Ovary (tissue), 9 donors: Measurements from ENCODE around the gene BID. TPM values are rescaled to one million over a fixed set of nuclear protein-coding genes. Genes with fewer than 3 reads are reported as not detected.

Experiments used
- DNase-seq, 5 donors: peaks; one replicate each; pipeline ENCODE4 v3.0.0-alpha.2; 2019 to 2020
- H3K27ac ChIP-seq, 2 donors: fragments of 200-600 bp; one replicate each; pipeline versions ENCODE4 v1.5.1 to v1.8.0; 2019 to 2022
- H3K27me3 ChIP-seq: fragments of 200-600 bp; one replicate; pipeline ENCODE4 v1.8.0; 2022
- H3K36me3 ChIP-seq: fragments of 200-600 bp; sonication (generic); one replicate; pipeline ENCODE4 v1.5.1; 2019
- H3K4me1 ChIP-seq: one replicate; pipeline ENCODE4 v1.8.1; 2013; ENCODE audit warnings: mild to moderate bottlenecking, moderate library complexity; ENCODE audit not compliant: insufficient read depth
- H3K4me3 ChIP-seq: fragments of 200-600 bp; sonication (generic); one replicate; pipeline ENCODE4 v1.5.1; 2017
- H3K9me3 ChIP-seq, 2 donors: fragments of 200-600 bp in 1 of 2; sonication (generic) in 1 of 2; one replicate each; pipeline versions ENCODE4 v1.5.1 to v1.8.1; 2013 to 2019; ENCODE audit warnings: mild to moderate bottlenecking in 1 of 2, moderate library complexity in 1 of 2
- EP300 ChIP-seq: sonication (generic); formaldehyde crosslinking; IDR thresholded peaks from one replicate; pipeline ENCODE4 v1.6.1; 2017; ENCODE audit warnings: antibody characterized with exemption
- POLR2A ChIP-seq: fragments of 450-650 bp; IDR thresholded peaks from one replicate; pipeline ENCODE4 v1.6.1; 2017; ENCODE audit warnings: antibody characterized with exemption, mild to moderate bottlenecking, moderate library complexity
- WGBS, 3 donors: extraction: QIAGEN DNeasy Blood & Tissue Kit in 1 of 3; methylation state at CpG; one replicate each; pipeline versions ENCODE4 v1.1.5 to v1.1.7; 2013 to 2017; 5-methylcytosine and 5-hydroxymethylcytosine counted together
- intact Hi-C, 4 donors: fragments of 100-400 bp; cut with DNase I; formaldehyde crosslinking; loops; one replicate each; pipeline versions ENCODE4 v1.11.0 to v1.15.1; 2022 to 2023
- polyA plus RNA-seq, 2 donors: library from polyadenylated mRNA; stranded (reverse); fragments of 200-250 nt in 1 of 2; fragments of 350-450 nt in 1 of 2; fragmentation: Illumina TruSeq in 1 of 2; extraction: RNeasy Lipid Tissue Mini Kit (QIAGEN cat#74804) in 1 of 2; gene quantifications; one replicate each; pipeline ENCODE4 v1.2.3, GENCODE V29; 2013 to 2014
- total RNA-seq, 7 donors: library from RNA; depleted of rRNA in 2 of 7; stranded (reverse); fragments of >200 nt in 2 of 7; fragmentation: NEBNext Ultra II Directional in 3 of 7; extraction: Animal tissue kit (Norgen Biotek cat#: 25700) in 3 of 7; gene quantifications; one replicate each; pipeline versions ENCODE4 v1.1.0 to v1.2.4, GENCODE V29; 2016 to 2023
- TF ChIP-seq, protein P1 (sequence below), 3 donors: fragments of 450-650 bp in 2 of 3; fragments of 200-600 bp in 1 of 3; IDR thresholded peaks; one replicate each; pipeline versions ENCODE4 v1.5.1 to v1.8.0; 2016 to 2022; ENCODE audit warnings: antibody characterized with exemption in 3 of 3, mild to moderate bottlenecking in 1 of 3
- donor health status: DM: no; HTN: no; CAD: no; lungs with moderate emphysema.
- donor health status: DM: no; HTN: no; CAD: no.
- donor health status: Bipolar disorder and iron deficiency.
- donor health status: DM: yes; HTN: yes; CAD: no.
- donor health status: DM: no; HTN: no; CAD: no.
- donor health status: DM: yes; HTN: yes; CAD: no.

BID gene
- total and polyA plus RNA-seq, 9 donors = 3.2 to 13.8 (median 6.1) TPM

DNA sequence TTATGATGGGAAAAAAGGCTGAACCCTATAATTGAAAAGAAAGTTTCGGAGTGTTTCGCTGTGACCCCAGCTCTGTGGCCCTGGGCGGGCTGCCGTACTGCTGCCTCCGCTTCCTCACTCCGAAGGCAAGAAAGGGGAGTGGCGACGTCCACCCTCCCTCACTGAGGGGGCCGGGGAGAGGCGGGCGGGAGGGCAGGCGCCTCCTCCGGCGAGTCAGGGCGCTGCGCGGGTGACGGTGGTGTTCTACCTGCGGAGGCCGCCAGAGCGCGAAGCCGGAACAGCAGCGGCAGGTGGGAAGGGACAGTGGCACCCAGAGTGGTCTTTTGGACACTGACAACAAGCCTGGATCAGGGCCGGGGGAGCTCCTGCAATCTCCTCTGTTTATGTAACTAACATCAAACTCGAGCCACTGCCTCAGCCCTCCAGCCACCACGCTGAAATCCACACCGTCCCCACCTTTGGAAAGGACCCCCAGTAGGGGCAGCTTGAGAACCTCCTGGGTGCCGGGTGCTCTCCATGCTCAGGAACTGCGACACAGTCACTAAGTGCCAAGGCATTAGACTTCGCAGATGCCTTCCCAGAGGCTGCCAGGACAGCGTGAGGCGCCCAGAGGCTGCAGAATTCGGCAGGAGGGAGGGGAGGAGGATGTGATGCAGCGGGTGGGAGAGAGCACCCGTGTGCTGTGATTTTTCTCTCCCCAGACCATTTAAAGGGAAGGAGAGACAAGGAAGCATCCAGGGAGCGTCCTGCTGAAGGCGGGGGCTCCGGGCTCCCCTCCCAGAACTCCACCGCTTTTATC lies 25.5 kb downstream of the BID start:
- H3K9me3 ChIP-seq = no peaks in the 10 kb centered on the region
- H3K27me3 ChIP-seq = no peaks in the 10 kb centered on the region
- 69 to 83% (median 72%) methylated on average over 40 of the region's 40 CpGs for WGBS, 3 donors
- TF ChIP-seq, protein P1, sequence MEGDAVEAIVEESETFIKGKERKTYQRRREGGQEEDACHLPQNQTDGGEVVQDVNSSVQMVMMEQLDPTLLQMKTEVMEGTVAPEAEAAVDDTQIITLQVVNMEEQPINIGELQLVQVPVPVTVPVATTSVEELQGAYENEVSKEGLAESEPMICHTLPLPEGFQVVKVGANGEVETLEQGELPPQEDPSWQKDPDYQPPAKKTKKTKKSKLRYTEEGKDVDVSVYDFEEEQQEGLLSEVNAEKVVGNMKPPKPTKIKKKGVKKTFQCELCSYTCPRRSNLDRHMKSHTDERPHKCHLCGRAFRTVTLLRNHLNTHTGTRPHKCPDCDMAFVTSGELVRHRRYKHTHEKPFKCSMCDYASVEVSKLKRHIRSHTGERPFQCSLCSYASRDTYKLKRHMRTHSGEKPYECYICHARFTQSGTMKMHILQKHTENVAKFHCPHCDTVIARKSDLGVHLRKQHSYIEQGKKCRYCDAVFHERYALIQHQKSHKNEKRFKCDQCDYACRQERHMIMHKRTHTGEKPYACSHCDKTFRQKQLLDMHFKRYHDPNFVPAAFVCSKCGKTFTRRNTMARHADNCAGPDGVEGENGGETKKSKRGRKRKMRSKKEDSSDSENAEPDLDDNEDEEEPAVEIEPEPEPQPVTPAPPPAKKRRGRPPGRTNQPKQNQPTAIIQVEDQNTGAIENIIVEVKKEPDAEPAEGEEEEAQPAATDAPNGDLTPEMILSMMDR (IDR thresholded peaks at IDR 0.05) = no peak
- TF ChIP-seq EP300 (no peak), POLR2A (no peak)
- intact Hi-C loops = no loop called here
- no peaks in the 10 kb centered on the region for H3K36me3 ChIP-seq
- H3K4me1 ChIP-seq = peaks cover 6% of the 10 kb centered on the region
- H3K4me3 ChIP-seq = no peak overlapping the region
- no peak overlapping the region for H3K27ac ChIP-seq
- no peak for DNase-seq

DNA sequence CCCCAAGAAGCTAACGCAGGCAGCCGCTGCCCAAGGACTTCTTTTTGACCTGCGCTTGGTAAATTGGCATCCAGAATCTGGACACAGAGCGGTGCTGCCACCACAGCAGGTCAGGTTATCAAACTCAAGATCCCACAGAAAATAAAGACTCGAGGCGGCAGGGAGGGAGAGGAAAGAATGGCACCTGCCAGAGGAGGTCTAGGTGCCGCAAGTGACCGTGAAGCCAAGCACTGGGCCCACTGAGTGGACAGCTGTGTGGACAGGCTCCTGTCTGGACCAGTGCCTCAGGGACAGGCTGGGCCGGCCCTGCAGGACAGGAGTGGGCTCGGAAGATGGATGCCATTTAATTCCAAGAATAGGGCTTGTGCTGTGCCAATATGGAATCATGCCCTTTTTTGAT lies 27.4 kb downstream of the BID start:
- Histone ChIP-seq H3K27ac (no peak overlapping the region), H3K4me3 (no peak overlapping the region), H3K36me3 (no peaks in the 10 kb centered on the region), H3K27me3 (no peaks in the 10 kb centered on the region), H3K9me3 (no peaks in the 10 kb centered on the region), H3K4me1 (peaks cover 9% of the 10 kb centered on the region)
- DNase-seq = no peak
- intact Hi-C loops = no loop called here
- 94 to 98% (median 95%) methylated on average over 10 of the region's 10 CpGs for WGBS, 3 donors
- TF ChIP-seq, protein P1 (IDR thresholded peaks at IDR 0.05) = no peak
- TF ChIP-seq POLR2A (no peak), EP300 (no peak)

DNA sequence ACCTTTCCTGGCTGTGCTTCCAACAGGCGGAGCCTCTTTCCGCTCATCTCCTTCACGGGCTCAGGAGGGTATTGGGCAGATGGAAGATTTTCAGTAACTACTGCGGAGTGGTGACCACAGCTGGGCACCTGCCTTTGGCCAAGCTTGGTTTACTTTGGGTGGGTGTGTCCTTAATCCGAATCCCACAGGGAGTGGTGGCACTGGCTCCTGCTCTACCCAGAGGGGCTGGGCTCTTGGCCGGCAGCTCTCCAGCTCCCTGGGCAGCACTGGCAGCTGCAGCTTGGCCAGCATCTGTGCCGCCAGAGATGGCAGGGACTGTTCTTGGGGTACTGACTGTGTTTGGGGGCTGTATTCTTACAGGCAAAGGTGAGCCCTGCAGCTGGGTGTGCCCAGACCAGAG lies 29.8 kb downstream of the BID start:
- TF ChIP-seq, protein P1 (IDR thresholded peaks at IDR 0.05) = no peak
- no peak for TF ChIP-seq EP300
- no peak overlapping the region for H3K4me3 ChIP-seq
- H3K36me3 ChIP-seq = no peaks in the 10 kb centered on the region
- WGBS, 3 donors = 67 to 80% (median 77%) methylated on average over 7 of the region's 7 CpGs
- intact Hi-C loops = no loop called here
- H3K4me1 ChIP-seq = peaks cover 9% of the 10 kb centered on the region
- H3K9me3 ChIP-seq = no peaks in the 10 kb centered on the region
- DNase-seq = no peak
- H3K27me3 ChIP-seq = no peaks in the 10 kb centered on the region
- H3K27ac ChIP-seq = no peak overlapping the region

DNA sequence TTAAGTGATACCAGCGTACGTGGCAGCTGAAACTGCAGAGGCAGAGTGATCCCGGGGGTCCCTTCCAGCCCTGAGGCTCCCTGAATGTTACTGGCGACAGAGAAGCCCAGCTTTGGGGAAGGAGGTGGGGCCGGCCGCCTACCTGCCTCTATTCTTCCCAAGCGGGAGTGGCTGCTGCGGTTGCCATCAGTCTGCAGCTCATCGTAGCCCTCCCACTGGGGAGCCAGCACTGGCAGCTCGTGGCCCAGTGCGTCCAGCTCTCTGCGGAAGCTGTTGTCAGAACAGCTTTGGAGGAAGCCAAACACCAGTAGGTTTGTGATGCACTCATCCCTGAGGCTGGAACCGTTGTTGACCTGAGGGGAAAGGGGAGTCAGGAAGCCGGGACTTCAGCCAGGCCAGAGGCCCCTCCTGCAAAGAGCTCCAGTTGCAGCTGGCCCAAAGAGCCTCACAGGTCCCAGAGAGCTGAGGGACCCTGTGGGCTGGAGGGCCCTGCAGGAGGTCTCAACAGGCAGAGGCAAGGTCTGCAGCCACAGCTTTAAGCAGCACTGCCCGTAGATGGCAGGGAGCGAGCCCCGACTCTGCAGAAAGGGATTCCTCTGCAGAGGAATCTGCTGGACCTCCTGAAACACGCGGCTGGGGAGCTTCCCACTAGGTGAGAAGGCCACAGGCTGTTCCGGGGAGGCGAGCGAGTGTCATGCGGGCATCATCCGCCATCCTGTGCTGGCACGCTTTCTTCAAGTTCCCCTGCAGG lies 30.4 kb downstream of the BID start:
- TF ChIP-seq EP300 (no peak), POLR2A (no peak)
- TF ChIP-seq, protein P1 (IDR thresholded peaks at IDR 0.05) = no peak
- peak in 1 of 5 donors; percentile 22 for DNase-seq
- H3K4me3 ChIP-seq = no peak overlapping the region
- peaks cover 9% of the 10 kb centered on the region for H3K4me1 ChIP-seq
- H3K27me3 ChIP-seq = no peaks in the 10 kb centered on the region
- WGBS, 3 donors = 36 to 56% (median 51%) methylated on average over 25 of the region's 25 CpGs
- no peak overlapping the region for H3K27ac ChIP-seq
- intact Hi-C loops = no loop called here
- no peaks in the 10 kb centered on the region for H3K9me3 ChIP-seq
- H3K36me3 ChIP-seq = no peaks in the 10 kb centered on the region
